ENCODE measurements around the gene NTF3. TPM values are rescaled to one million over a fixed set of nuclear protein-coding genes. Genes with fewer than 3 reads are reported as not detected.

NTF3 gene
- total and polyA plus RNA-seq, 2 of the 8 experiments (the other 6 are each of a cell fraction or from before 2014, with no cell fraction given), result 1.4 to 2.3 TPM

DNA sequence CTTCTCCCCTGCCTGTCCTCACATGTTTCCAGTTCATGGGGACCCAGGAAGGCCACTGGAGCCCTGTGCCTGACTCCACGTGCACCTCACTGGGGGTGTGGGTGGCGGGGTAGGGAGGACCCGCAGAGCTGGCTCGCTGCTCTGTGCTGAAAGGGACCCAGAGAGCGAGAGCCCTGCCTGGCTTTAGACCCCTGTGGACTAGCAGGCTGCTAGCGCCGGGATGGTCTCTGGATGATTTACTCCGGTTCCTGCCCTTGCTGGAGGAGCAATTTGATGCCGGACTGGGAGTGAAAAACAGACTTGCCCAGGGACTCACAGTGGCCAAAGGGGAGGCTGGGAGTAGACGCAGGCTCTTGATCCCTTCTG is 49.0 kb downstream of the NTF3 start (continued):
- TF ChIP-seq KDM5A (IDR thresholded peaks at IDR 0.05; ENCODE audit: low read length), result no peak
- no peak for TF ChIP-seq SUZ12 (IDR thresholded peaks at IDR 0.05; ENCODE audit: low read length)
- TF ChIP-seq, protein P1, sequence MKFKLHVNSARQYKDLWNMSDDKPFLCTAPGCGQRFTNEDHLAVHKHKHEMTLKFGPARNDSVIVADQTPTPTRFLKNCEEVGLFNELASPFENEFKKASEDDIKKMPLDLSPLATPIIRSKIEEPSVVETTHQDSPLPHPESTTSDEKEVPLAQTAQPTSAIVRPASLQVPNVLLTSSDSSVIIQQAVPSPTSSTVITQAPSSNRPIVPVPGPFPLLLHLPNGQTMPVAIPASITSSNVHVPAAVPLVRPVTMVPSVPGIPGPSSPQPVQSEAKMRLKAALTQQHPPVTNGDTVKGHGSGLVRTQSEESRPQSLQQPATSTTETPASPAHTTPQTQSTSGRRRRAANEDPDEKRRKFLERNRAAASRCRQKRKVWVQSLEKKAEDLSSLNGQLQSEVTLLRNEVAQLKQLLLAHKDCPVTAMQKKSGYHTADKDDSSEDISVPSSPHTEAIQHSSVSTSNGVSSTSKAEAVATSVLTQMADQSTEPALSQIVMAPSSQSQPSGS (IDR thresholded peaks at IDR 0.05; ENCODE audit: low read length), result no peak
- TF ChIP-seq SP2 (IDR thresholded peaks at IDR 0.05; ENCODE audit: low read length), result no peak
- no peak for TF ChIP-seq HDAC2 (IDR thresholded peaks at IDR 0.05; ENCODE audit: borderline replicate concordance in 1 of 2, low read depth in 2 of 2, low read length in 2 of 2)
- no peak for TF ChIP-seq SIX5 (IDR thresholded peaks at IDR 0.05; ENCODE audit: low read depth, low read length)
- TF ChIP-seq KDM4A (IDR thresholded peaks at IDR 0.05; ENCODE audit: low read depth, low read length, severe bottlenecking), result peak; percentile 16
- TF ChIP-seq, protein P2, sequence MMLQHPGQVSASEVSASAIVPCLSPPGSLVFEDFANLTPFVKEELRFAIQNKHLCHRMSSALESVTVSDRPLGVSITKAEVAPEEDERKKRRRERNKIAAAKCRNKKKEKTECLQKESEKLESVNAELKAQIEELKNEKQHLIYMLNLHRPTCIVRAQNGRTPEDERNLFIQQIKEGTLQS (IDR thresholded peaks at IDR 0.05; ENCODE audit: insufficient read depth, low read depth, low read length), result no peak
- TF ChIP-seq, protein P3, sequence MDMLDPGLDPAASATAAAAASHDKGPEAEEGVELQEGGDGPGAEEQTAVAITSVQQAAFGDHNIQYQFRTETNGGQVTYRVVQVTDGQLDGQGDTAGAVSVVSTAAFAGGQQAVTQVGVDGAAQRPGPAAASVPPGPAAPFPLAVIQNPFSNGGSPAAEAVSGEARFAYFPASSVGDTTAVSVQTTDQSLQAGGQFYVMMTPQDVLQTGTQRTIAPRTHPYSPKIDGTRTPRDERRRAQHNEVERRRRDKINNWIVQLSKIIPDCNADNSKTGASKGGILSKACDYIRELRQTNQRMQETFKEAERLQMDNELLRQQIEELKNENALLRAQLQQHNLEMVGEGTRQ (IDR thresholded peaks at IDR 0.05; ENCODE audit: low read length), result no peak
- no peak for TF ChIP-seq SRF (IDR thresholded peaks at IDR 0.05; ENCODE audit: low read depth, low read length)
